Activated T-helper 9 cell treated with anti-CD3 and anti-CD28 coated beads, Interleukin-2, amount 50 U/mL, for 16 hours (primary cell): ENCODE data around the gene SHLD1.

Experiments
- DNase-seq: peaks from one replicate; pipeline ENCODE4 v3.0.0-alpha.2; 2020; ENCODE audit warnings: low read depth

SHLD1 gene

GRCh38 chr20:5820738-5821137 lies 70.5 kb downstream of the SHLD1 start:
- no peak for DNase-seq

- DNase-seq = no peak
Observed at GRCh38 chr20:5821627-5822215, 71.5 kb downstream of the SHLD1 start.

GRCh38 chr20:5822569-5822968 lies 72.4 kb downstream of the SHLD1 start:
- DNase-seq = no peak

- DNase-seq = no peak
Observed at GRCh38 chr20:5825130-5825719, 75.0 kb downstream of the SHLD1 start.

- no peak for DNase-seq
Observed at GRCh38 chr20:5827098-5827853, 77.1 kb downstream of the SHLD1 start.

GRCh38 chr20:5827861-5828260 lies 77.7 kb downstream of the SHLD1 start:
- DNase-seq = no peak

GRCh38 chr20:5829241-5829809 lies 79.1 kb downstream of the SHLD1 start:
- no peak for DNase-seq

- no peak for DNase-seq
Observed at GRCh38 chr20:5831539-5832237, 81.5 kb downstream of the SHLD1 start.

GRCh38 chr20:5833309-5833941 lies 83.2 kb downstream of the SHLD1 start:
- DNase-seq = no peak

- DNase-seq = no peak
Observed at GRCh38 chr20:5834436-5835005, 84.3 kb downstream of the SHLD1 start.

- DNase-seq = no peak
Observed at GRCh38 chr20:5835321-5835821, 85.2 kb downstream of the SHLD1 start.

GRCh38 chr20:5835871-5836270 lies 85.7 kb downstream of the SHLD1 start:
- no peak for DNase-seq

- DNase-seq = no peak
Observed at GRCh38 chr20:5836569-5836968, 86.4 kb downstream of the SHLD1 start.

GRCh38 chr20:5840411-5841002 lies 90.3 kb downstream of the SHLD1 start:
- DNase-seq = no peak

GRCh38 chr20:5841522-5841921 lies 91.3 kb downstream of the SHLD1 start:
- DNase-seq = no peak

- no peak for DNase-seq
Observed at GRCh38 chr20:5842465-5842864, 92.3 kb downstream of the SHLD1 start.

- no peak for DNase-seq
Observed at GRCh38 chr20:5843054-5843592, 92.9 kb downstream of the SHLD1 start.

- peak; percentile 46 for DNase-seq
Observed at GRCh38 chr20:5844063-5844681, 94.0 kb downstream of the SHLD1 start.

- no peak for DNase-seq
Observed at GRCh38 chr20:5845681-5846615, 95.7 kb downstream of the SHLD1 start.
